Activated naive CD4-positive, alpha-beta T cell treated with anti-CD3 and anti-CD28 coated beads, Interleukin-2, amount 50 U/mL, for 16 hours (primary cell): Measurements from ENCODE around the gene PRDM1.
A peak's percentile ranks its signal among the peaks of the same experiment; 100 is the strongest.

Source experiments
- DNase-seq: peaks from one replicate; pipeline ENCODE4 v3.0.0-alpha.2; 2020

PRDM1 gene

GRCh38 chr6:106118835-106119431 lies 32.8 kb downstream of the PRDM1 start:
- DNase-seq: no peak

GRCh38 chr6:106119546-106119945 lies 33.4 kb downstream of the PRDM1 start:
- DNase-seq: no peak

- DNase-seq: no peak
These were observed 33.9 kb downstream of the PRDM1 start for GRCh38 chr6:106120006-106120405.

- no peak for DNase-seq
These were observed 34.3 kb downstream of the PRDM1 start for GRCh38 chr6:106120406-106120805.

- no peak for DNase-seq
These were observed 36.3 kb downstream of the PRDM1 start for GRCh38 chr6:106122306-106122918.

- DNase-seq: no peak
These were observed 37.0 kb downstream of the PRDM1 start for GRCh38 chr6:106122938-106123656.

- no peak for DNase-seq
These were observed 37.9 kb downstream of the PRDM1 start for GRCh38 chr6:106124015-106124414.

- no peak for DNase-seq
These were observed 38.6 kb downstream of the PRDM1 start for GRCh38 chr6:106124437-106125430.

- no peak for DNase-seq
These were observed 39.8 kb downstream of the PRDM1 start for GRCh38 chr6:106125925-106126435.

- no peak for DNase-seq
These were observed 40.3 kb downstream of the PRDM1 start for GRCh38 chr6:106126482-106126881.

- no peak for DNase-seq
These were observed 43.0 kb downstream of the PRDM1 start for GRCh38 chr6:106128981-106129781.

GRCh38 chr6:106132153-106132698 lies 46.1 kb downstream of the PRDM1 start:
- no peak for DNase-seq

GRCh38 chr6:106133040-106133439 lies 46.9 kb downstream of the PRDM1 start:
- no peak for DNase-seq

- DNase-seq: no peak
These were observed 48.1 kb downstream of the PRDM1 start for GRCh38 chr6:106134087-106134770.

GRCh38 chr6:106134906-106135634 lies 48.9 kb downstream of the PRDM1 start:
- no peak for DNase-seq

- no peak for DNase-seq
These were observed 49.9 kb downstream of the PRDM1 start for GRCh38 chr6:106135911-106136571.

GRCh38 chr6:106136845-106137244 lies 50.7 kb downstream of the PRDM1 start:
- DNase-seq: no peak

GRCh38 chr6:106138151-106138550 lies 52.0 kb downstream of the PRDM1 start:
- no peak for DNase-seq

GRCh38 chr6:106141441-106142237 lies 55.5 kb downstream of the PRDM1 start:
- peak; percentile 21 for DNase-seq
